GM21367 (cell line): ENCODE results near the gene TLCD5.

Experiments used
- ATAC-seq: cut with Tn5 transposase; IDR thresholded peaks from one replicate; pipeline ENCODE4 v1.9.1; 2021; ENCODE audit not compliant: unreplicated experiment

Gene TLCD5

GRCh38 chr11:120376547-120377182, 51.6 kb downstream of the TLCD5 start:
- ATAC-seq, result no peak

GRCh38 chr11:120378474-120378873, 53.4 kb downstream of the TLCD5 start:
- no peak for ATAC-seq

- ATAC-seq, result no peak
These were observed 56.3 kb downstream of the TLCD5 start for GRCh38 chr11:120381401-120381800.
